H9 (cell line): ENCODE measurements around the gene POLR2A. TPM values are rescaled to one million over a fixed set of nuclear protein-coding genes. Genes with fewer than 3 reads are reported as not detected.

Source experiments
- DNase-seq: peaks from one replicate; pipeline ENCODE4 v3.0.0-alpha.2; 2017
- H2AFZ ChIP-seq: one replicate; pipeline ENCODE4 v1.6.1; 2013; ENCODE audit warnings: mild to moderate bottlenecking, low read length, control low read depth, moderate library complexity
- H2AK5ac ChIP-seq: 2 replicates; pipeline ENCODE4 v1.6.1; 2013; ENCODE audit warnings: low read length, control low read depth, mixed read lengths; ENCODE audit not compliant: insufficient read length
- H2BK120ac ChIP-seq: one replicate; pipeline ENCODE4 v1.6.1; 2013; ENCODE audit warnings: low read depth, mild to moderate bottlenecking, low read length, control low read depth, inconsistent platforms; ENCODE audit not compliant: poor library complexity, severe bottlenecking
- H2BK12ac ChIP-seq: 2 replicates; pipeline ENCODE4 v1.6.1; 2013; ENCODE audit warnings: low read length, control low read depth, mixed read lengths, low read depth; ENCODE audit not compliant: insufficient read length
- H2BK15ac ChIP-seq: 2 replicates; pipeline ENCODE4 v1.6.1; 2013; ENCODE audit warnings: low read depth, low read length, control low read depth
- H2BK20ac ChIP-seq: one replicate; pipeline ENCODE4 v1.6.1; 2013; ENCODE audit warnings: low read depth, mild to moderate bottlenecking, low read length, control low read depth, inconsistent platforms; ENCODE audit not compliant: poor library complexity, severe bottlenecking
- H2BK5ac ChIP-seq: 2 replicates; pipeline ENCODE4 v1.6.1; 2013; ENCODE audit warnings: low read length, control low read depth, mixed read lengths; ENCODE audit not compliant: insufficient read length
- H3K14ac ChIP-seq: 2 replicates; pipeline ENCODE4 v1.6.1; 2013; ENCODE audit warnings: low read length, control low read depth; ENCODE audit not compliant: insufficient read depth
- H3K18ac ChIP-seq: 2 replicates; pipeline ENCODE4 v1.6.1; 2013; ENCODE audit warnings: low read depth, mild to moderate bottlenecking, mixed read lengths, low read length, control low read depth; ENCODE audit not compliant: insufficient read length
- H3K23ac ChIP-seq: 2 replicates; pipeline ENCODE4 v1.6.1; 2013; ENCODE audit warnings: low read length, control low read depth, mixed read lengths, low read depth; ENCODE audit not compliant: insufficient read length
- H3K23me2 ChIP-seq: 2 replicates; pipeline ENCODE4 v1.6.1; 2013; ENCODE audit warnings: low read depth, mild to moderate bottlenecking, mixed read lengths, low read length, control low read depth; ENCODE audit not compliant: insufficient read length, poor library complexity, severe bottlenecking
- H3K27ac ChIP-seq: 2 replicates; pipeline ENCODE4 v1.5.1; 2013; ENCODE audit warnings: low read length, control low read depth, mixed read lengths, low read depth; ENCODE audit not compliant: insufficient read length
- H3K27me3 ChIP-seq: 2 replicates; pipeline ENCODE4 v1.6.1; 2013; ENCODE audit warnings: low read length, control low read depth, inconsistent platforms; ENCODE audit not compliant: insufficient read depth
- H3K4ac ChIP-seq: 2 replicates; pipeline ENCODE4 v1.6.1; 2013; ENCODE audit warnings: low read depth, mild to moderate bottlenecking, control low read depth, inconsistent platforms, low read length, moderate library complexity
- H3K4me1 ChIP-seq: 2 replicates; pipeline ENCODE4 v1.6.1; 2013; ENCODE audit warnings: low read length, control low read depth, inconsistent platforms; ENCODE audit not compliant: insufficient read depth
- H3K4me2 ChIP-seq: 2 replicates; pipeline ENCODE4 v1.6.1; 2013; ENCODE audit warnings: low read length, control low read depth, mixed read lengths; ENCODE audit not compliant: insufficient read length, insufficient read depth
- H3K56ac ChIP-seq: 2 replicates; pipeline ENCODE4 v1.6.1; 2013; ENCODE audit warnings: low read depth, mild to moderate bottlenecking, mixed read lengths, low read length, control low read depth; ENCODE audit not compliant: insufficient read length
- H3K79me1 ChIP-seq: 2 replicates; pipeline ENCODE4 v1.6.1; 2013; ENCODE audit warnings: low read depth, mild to moderate bottlenecking, moderate library complexity, low read length, control low read depth, inconsistent platforms; ENCODE audit not compliant: insufficient read depth, poor library complexity, severe bottlenecking
- H3K79me2 ChIP-seq: 2 replicates; pipeline ENCODE4 v1.6.1; 2013; ENCODE audit warnings: low read length, control low read depth, inconsistent platforms; ENCODE audit not compliant: insufficient read depth
- H3K9ac ChIP-seq: 2 replicates; pipeline ENCODE4 v1.6.1; 2013; ENCODE audit warnings: low read length, control low read depth, mixed read lengths; ENCODE audit not compliant: insufficient read length; ENCODE audit errors: extremely low read depth
- H3K9me3 ChIP-seq: one replicate; pipeline ENCODE4 v1.6.1; 2013; ENCODE audit warnings: low read depth, low read length, inconsistent platforms; ENCODE audit not compliant: control insufficient read depth
- H3T11ph ChIP-seq: one replicate; pipeline ENCODE4 v1.6.1; 2013; ENCODE audit warnings: mild to moderate bottlenecking, low read length, control low read depth, inconsistent platforms
- H4K20me1 ChIP-seq: one replicate; pipeline ENCODE4 v1.6.1; 2013; ENCODE audit not compliant: control insufficient read depth, insufficient read length, insufficient read depth
- H4K5ac ChIP-seq: 2 replicates; pipeline ENCODE4 v1.6.1; 2013; ENCODE audit warnings: low read depth, mild to moderate bottlenecking, mixed read lengths, low read length, control low read depth; ENCODE audit not compliant: insufficient read length
- H4K8ac ChIP-seq: replicated peaks from 2 replicates; pipeline ENCODE4 v1.6.1; 2013; ENCODE audit warnings: low read length, control low read depth, mixed read lengths, low read depth; ENCODE audit not compliant: insufficient read length
- H4K91ac ChIP-seq: 2 replicates; pipeline ENCODE4 v1.6.1; 2013; ENCODE audit warnings: low read depth, mild to moderate bottlenecking, moderate library complexity, mixed read lengths, low read length, control low read depth; ENCODE audit not compliant: insufficient read length
- H3K27ac Mint-ChIP-seq, 3 experiments: 2 replicates in 2 of 3; 3 replicates in 1 of 3; pipeline ENCODE4 v1.8.0; 2020 to 2021; ENCODE audit warnings: mixed read lengths in 3 of 3, mild to moderate bottlenecking in 1 of 3, moderate library complexity in 1 of 3
- H3K27me3 Mint-ChIP-seq: 2 replicates; pipeline ENCODE4 v1.8.0; 2021; ENCODE audit warnings: low read depth, mild to moderate bottlenecking, moderate library complexity, mixed read lengths
- H3K36me3 Mint-ChIP-seq, 3 experiments: 2 replicates in 2 of 3; 3 replicates in 1 of 3; pipeline ENCODE4 v1.8.0; 2020 to 2021; ENCODE audit warnings: low read depth in 3 of 3, mixed read lengths in 3 of 3; ENCODE audit not compliant: insufficient read depth in 1 of 3
- H3K4me1 Mint-ChIP-seq, 2 experiments: 2 replicates each; pipeline ENCODE4 v1.8.0; 2020; ENCODE audit warnings: mixed read lengths in 2 of 2
- H3K4me3 Mint-ChIP-seq, 2 experiments: 2 replicates in 1 of 2; 3 replicates in 1 of 2; pipeline ENCODE4 v1.8.0; 2020 to 2021; ENCODE audit warnings: mild to moderate bottlenecking in 2 of 2, mixed read lengths in 2 of 2, moderate library complexity in 1 of 2
- H3K9me3 Mint-ChIP-seq, 2 experiments: 2 replicates in 1 of 2; 3 replicates in 1 of 2; pipeline ENCODE4 v1.8.0; 2020; ENCODE audit warnings: mild to moderate bottlenecking in 2 of 2, mixed read lengths in 2 of 2, moderate library complexity in 1 of 2
- WGBS: extraction: QIAGEN DNeasy Blood & Tissue Kit; methylation state at CpG from one replicate; pipeline ENCODE4 v1.1.7; 2013; ENCODE audit warnings: missing lambda C conversion rate, low lambda C conversion rate, mixed read lengths; ENCODE audit not compliant: insufficient read length; ENCODE audit errors: extremely low coverage; 5-methylcytosine and 5-hydroxymethylcytosine counted together
- total RNA-seq: library from RNA; stranded (reverse); gene quantifications from 2 replicates; pipeline ENCODE4 v1.2.1, GENCODE V29; 2021
- TF ChIP-seq, protein P1 (sequence below): fragments of 200-600 bp; sonication (generic); conservative IDR thresholded peaks from 3 replicates; pipeline ENCODE4 v1.8.0; 2021; ENCODE audit warnings: antibody characterized with exemption, mild to moderate bottlenecking

POLR2A gene
- total RNA-seq, 1 experiment from 2014 or later, result 153 TPM

DNA sequence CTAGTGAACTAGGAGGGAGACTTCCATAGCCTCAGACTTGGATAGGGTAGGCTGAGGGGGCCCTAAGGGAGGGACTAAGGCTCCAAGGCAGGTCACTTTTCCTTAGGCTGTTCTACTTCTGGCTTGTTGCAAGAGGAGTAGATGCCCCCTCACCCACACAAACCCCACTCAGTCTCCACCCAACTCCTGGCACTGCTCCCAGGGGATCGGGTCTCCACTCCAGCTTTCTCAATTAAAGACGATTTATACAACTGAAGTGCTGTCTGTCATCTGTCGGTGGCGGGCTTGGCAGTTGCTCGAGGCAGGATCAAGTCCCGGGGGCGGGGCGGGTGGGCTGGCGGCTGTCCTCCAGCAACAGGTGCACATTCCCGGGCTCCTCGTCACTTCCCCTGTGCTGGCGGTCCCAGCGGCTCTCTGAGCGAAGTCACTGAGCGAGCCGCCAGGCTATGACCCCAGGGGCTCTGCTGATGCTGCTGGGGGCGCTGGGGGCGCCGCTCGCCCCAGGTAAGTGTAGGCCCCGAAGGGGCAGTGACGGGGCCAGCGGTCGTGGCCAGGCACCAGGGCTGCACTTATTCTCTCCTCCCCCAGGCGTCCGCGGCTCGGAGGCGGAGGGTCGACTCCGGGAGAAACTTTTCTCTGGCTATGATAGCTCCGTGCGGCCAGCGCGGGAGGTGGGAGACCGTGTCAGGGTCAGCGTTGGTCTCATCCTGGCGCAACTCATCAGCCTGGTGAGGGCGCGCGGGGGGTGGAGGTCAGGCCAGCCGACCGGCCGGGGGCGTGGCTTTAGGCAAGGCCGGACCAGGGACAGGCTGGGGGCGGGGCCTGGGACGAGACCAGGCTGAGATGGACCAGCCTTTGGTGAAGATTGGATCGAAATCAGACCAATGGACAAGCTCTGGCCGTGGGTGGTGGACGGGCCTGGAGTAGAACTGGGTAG lies 39.2 kb upstream of the POLR2A start, which contains the start of gene CHRNB1:
Gene CHRNB1, plus strand, starts transcription at position 380 of the 937 bp plus-strand sequence. Its CDS starts 67 bp downstream, at position 447.
- WGBS, result no CpG with 5 or more reads among the region's 51 CpGs

More for the DNA sequence above, 39.2 kb upstream of the POLR2A start, which contains the start of gene CHRNB1:
- H3K79me1 ChIP-seq, result no peaks in the 10 kb centered on the region
- H3K27me3 ChIP-seq, result peaks cover 1% of the 10 kb centered on the region; the same call in 1 of the 2 replicates
- H3K9ac ChIP-seq, result no peak within 1 kb of the TSS
- no peak within 1 kb of the TSS for H3K14ac ChIP-seq
- TF ChIP-seq, protein P1, sequence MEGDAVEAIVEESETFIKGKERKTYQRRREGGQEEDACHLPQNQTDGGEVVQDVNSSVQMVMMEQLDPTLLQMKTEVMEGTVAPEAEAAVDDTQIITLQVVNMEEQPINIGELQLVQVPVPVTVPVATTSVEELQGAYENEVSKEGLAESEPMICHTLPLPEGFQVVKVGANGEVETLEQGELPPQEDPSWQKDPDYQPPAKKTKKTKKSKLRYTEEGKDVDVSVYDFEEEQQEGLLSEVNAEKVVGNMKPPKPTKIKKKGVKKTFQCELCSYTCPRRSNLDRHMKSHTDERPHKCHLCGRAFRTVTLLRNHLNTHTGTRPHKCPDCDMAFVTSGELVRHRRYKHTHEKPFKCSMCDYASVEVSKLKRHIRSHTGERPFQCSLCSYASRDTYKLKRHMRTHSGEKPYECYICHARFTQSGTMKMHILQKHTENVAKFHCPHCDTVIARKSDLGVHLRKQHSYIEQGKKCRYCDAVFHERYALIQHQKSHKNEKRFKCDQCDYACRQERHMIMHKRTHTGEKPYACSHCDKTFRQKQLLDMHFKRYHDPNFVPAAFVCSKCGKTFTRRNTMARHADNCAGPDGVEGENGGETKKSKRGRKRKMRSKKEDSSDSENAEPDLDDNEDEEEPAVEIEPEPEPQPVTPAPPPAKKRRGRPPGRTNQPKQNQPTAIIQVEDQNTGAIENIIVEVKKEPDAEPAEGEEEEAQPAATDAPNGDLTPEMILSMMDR, result peak; percentile 38; the same call in 2 of the 3 replicates
- H4K20me1 ChIP-seq, result no peaks in the 10 kb centered on the region
- no peak within 1 kb of the TSS for H2BK120ac ChIP-seq
- H2BK5ac ChIP-seq, result no peak within 1 kb of the TSS
- H2AFZ ChIP-seq, result no peak within 1 kb of the TSS
- H3K9me3 ChIP-seq, result no peaks in the 10 kb centered on the region
- peak within 1 kb of the TSS; percentile 59 for H3K18ac ChIP-seq
- Mint-ChIP-seq H3K4me3 (peak within 1 kb of the TSS; percentile 81 to 94), H3K27ac (peak within 1 kb of the TSS; percentile 97 to 99 (median 97)), H3K36me3 (peaks cover 7 to 23% (median 9%) of the 10 kb centered on the region in 3 experiments), H3K27me3 (peaks cover 14% of the 10 kb centered on the region), H3K9me3 (no peaks in the 10 kb centered on the region; a peak in 1 of 5 replicates), H3K4me1 (peaks cover 30 to 46% of the 10 kb centered on the region in 2 experiments)
- peaks cover 12% of the 10 kb centered on the region for H3K23me2 ChIP-seq
- H3K23ac ChIP-seq, result no peak within 1 kb of the TSS
- no peak within 1 kb of the TSS for H4K8ac ChIP-seq
- no peak within 1 kb of the TSS for H3K56ac ChIP-seq
- peak within 1 kb of the TSS; percentile 22 for H3K4me2 ChIP-seq
- H3K79me2 ChIP-seq, result no peaks in the 10 kb centered on the region
- peak; percentile 98 for DNase-seq
- H2AK5ac ChIP-seq, result no peak within 1 kb of the TSS
- H2BK20ac ChIP-seq, result no peak within 1 kb of the TSS
- no peaks in the 10 kb centered on the region; the same call in 1 of the 2 replicates for H3K4me1 ChIP-seq
- H3K27ac ChIP-seq, result no peak within 1 kb of the TSS
- no peak within 1 kb of the TSS for H4K91ac ChIP-seq
- H3T11ph ChIP-seq, result no peak within 1 kb of the TSS
- no peak within 1 kb of the TSS for H2BK15ac ChIP-seq
- H2BK12ac ChIP-seq, result no peak within 1 kb of the TSS
- no peak within 1 kb of the TSS for H3K4ac ChIP-seq
- no peak within 1 kb of the TSS for H4K5ac ChIP-seq
